ENCODE measurements around the gene CPVL.

DNA sequence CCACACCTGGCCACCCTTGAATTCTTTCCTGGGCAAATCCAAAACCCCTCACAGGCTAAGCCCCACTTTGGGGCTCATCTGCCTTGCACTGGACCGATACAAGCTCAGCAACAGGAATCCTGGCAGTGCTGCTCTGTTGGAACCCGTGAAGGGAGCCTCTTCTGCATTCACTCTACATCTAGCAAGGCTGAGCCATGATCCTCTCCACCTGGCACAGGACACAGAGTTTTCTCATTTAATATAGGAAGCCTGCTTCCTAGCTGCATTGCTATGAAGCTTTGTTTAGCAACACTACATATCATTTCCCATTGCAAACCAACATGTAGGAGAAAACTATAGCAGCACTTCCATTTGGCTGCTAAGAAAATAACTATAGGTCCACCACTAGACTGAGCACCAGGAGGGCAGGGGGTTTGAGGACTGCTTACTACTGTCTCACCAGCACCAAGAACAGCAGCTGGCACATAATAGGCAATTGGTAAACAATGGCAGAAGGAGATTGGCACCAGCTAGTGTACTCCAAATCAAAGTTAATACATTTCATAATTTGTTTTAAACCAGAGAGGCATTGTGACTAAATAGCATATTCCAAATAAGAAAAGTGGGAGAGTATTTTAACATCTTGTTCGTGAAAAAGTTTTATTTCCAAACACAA lies 56.1 kb downstream of the CPVL start:
- no peak for TF ChIP-seq EZH2 (IDR thresholded peaks at IDR 0.05; ENCODE audit: borderline replicate concordance, insufficient read depth, low read depth, low read length, poor library complexity, severe bottlenecking)
- TF ChIP-seq, protein P1, sequence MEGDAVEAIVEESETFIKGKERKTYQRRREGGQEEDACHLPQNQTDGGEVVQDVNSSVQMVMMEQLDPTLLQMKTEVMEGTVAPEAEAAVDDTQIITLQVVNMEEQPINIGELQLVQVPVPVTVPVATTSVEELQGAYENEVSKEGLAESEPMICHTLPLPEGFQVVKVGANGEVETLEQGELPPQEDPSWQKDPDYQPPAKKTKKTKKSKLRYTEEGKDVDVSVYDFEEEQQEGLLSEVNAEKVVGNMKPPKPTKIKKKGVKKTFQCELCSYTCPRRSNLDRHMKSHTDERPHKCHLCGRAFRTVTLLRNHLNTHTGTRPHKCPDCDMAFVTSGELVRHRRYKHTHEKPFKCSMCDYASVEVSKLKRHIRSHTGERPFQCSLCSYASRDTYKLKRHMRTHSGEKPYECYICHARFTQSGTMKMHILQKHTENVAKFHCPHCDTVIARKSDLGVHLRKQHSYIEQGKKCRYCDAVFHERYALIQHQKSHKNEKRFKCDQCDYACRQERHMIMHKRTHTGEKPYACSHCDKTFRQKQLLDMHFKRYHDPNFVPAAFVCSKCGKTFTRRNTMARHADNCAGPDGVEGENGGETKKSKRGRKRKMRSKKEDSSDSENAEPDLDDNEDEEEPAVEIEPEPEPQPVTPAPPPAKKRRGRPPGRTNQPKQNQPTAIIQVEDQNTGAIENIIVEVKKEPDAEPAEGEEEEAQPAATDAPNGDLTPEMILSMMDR (IDR thresholded peaks at IDR 0.05): no peak

Data from B cell (primary cell).